Measurements from ENCODE around the gene DUOXA1.

The DUOXA1 gene

GRCh38 chr15:45100884-45101625 is 28.6 kb downstream of the DUOXA1 start:
- H3K4me3 ChIP-seq (replicated peaks; ENCODE audit: low read depth, low read length) = no peak overlapping the region
- no peak for DNase-seq (ENCODE audit: extremely low read depth, insufficient read length)
- H3K27me3 ChIP-seq (replicated peaks; ENCODE audit: control insufficient read depth, insufficient read depth, low read length) = no peaks in the 10 kb centered on the region; the same call in none of the 2 replicates
- no peaks in the 10 kb centered on the region for H3K36me3 ChIP-seq (ENCODE audit: control insufficient read depth, insufficient read depth, low read length)
- no peak for TF ChIP-seq CTCF (IDR thresholded peaks at IDR 0.05; ENCODE audit: insufficient read depth, low read length, poor library complexity, severe bottlenecking)

GRCh38 chr15:45099549-45100165 is 30.0 kb downstream of the DUOXA1 start:
- Histone ChIP-seq H3K27me3 (replicated peaks; ENCODE audit: control insufficient read depth, insufficient read depth, low read length) (no peaks in the 10 kb centered on the region; the same call in none of the 2 replicates), H3K4me3 (replicated peaks; ENCODE audit: low read depth, low read length) (no peak overlapping the region), H3K36me3 (ENCODE audit: control insufficient read depth, insufficient read depth, low read length) (no peaks in the 10 kb centered on the region)
- DNase-seq (ENCODE audit: extremely low read depth, insufficient read length) = no peak
- no peak for TF ChIP-seq CTCF (IDR thresholded peaks at IDR 0.05; ENCODE audit: insufficient read depth, low read length, poor library complexity, severe bottlenecking)

- no peaks in the 10 kb centered on the region for H3K36me3 ChIP-seq (ENCODE audit: control insufficient read depth, insufficient read depth, low read length)
- TF ChIP-seq CTCF (IDR thresholded peaks at IDR 0.05; ENCODE audit: insufficient read depth, low read length, poor library complexity, severe bottlenecking) = no peak
Observed at GRCh38 chr15:45097466-45097865, 32.2 kb downstream of the DUOXA1 start.

GRCh38 chr15:45095661-45096060 is 34.0 kb downstream of the DUOXA1 start:
- TF ChIP-seq CTCF (IDR thresholded peaks at IDR 0.05; ENCODE audit: insufficient read depth, low read length, poor library complexity, severe bottlenecking) = no peak
- H3K27me3 ChIP-seq (replicated peaks; ENCODE audit: control insufficient read depth, insufficient read depth, low read length) = peaks cover 2% of the 10 kb centered on the region
- no peak for DNase-seq (ENCODE audit: extremely low read depth, insufficient read length)
- no peak overlapping the region for H3K4me3 ChIP-seq (replicated peaks; ENCODE audit: low read depth, low read length)
- H3K36me3 ChIP-seq (ENCODE audit: control insufficient read depth, insufficient read depth, low read length) = no peaks in the 10 kb centered on the region

More at GRCh38 chr15:45097466-45097865, 32.2 kb downstream of the DUOXA1 start:
- no peak for DNase-seq (ENCODE audit: extremely low read depth, insufficient read length)
- Histone ChIP-seq H3K27me3 (replicated peaks; ENCODE audit: control insufficient read depth, insufficient read depth, low read length) (peaks cover 2% of the 10 kb centered on the region), H3K4me3 (replicated peaks; ENCODE audit: low read depth, low read length) (no peak overlapping the region)

GRCh38 chr15:45094358-45094730 is 35.3 kb downstream of the DUOXA1 start:
- Histone ChIP-seq H3K36me3 (ENCODE audit: control insufficient read depth, insufficient read depth, low read length) (no peaks in the 10 kb centered on the region), H3K27me3 (replicated peaks; ENCODE audit: control insufficient read depth, insufficient read depth, low read length) (peaks cover 2% of the 10 kb centered on the region), H3K4me3 (replicated peaks; ENCODE audit: low read depth, low read length) (no peak overlapping the region)
- no peak for TF ChIP-seq CTCF (IDR thresholded peaks at IDR 0.05; ENCODE audit: insufficient read depth, low read length, poor library complexity, severe bottlenecking)
- DNase-seq (ENCODE audit: extremely low read depth, insufficient read length) = no peak

All from GM06990 (cell line).